Measurements from ENCODE around the gene URB1.
"Not testable (repeated sequence)": the region's sequence is repeated elsewhere in the genome, so short reads cannot be mapped to it uniquely, and the experiment has no call there.

The URB1 gene

GRCh38 chr21:32370998-32371766 is 21.6 kb downstream of the URB1 start:
- DNase-seq: no peak

GRCh38 chr21:32368961-32369360 is 23.9 kb downstream of the URB1 start:
- not testable (repeated sequence) for DNase-seq

- no peak for DNase-seq
These were observed 24.4 kb downstream of the URB1 start for GRCh38 chr21:32368386-32368785.

GRCh38 chr21:32367158-32367557 is 25.7 kb downstream of the URB1 start:
- DNase-seq: no peak

- DNase-seq: no peak
These were observed 26.6 kb downstream of the URB1 start for GRCh38 chr21:32366191-32366590.

- DNase-seq: no peak
These were observed 28.0 kb downstream of the URB1 start for GRCh38 chr21:32364796-32365195.

GRCh38 chr21:32364387-32364786 is 28.4 kb downstream of the URB1 start:
- DNase-seq: no peak

- DNase-seq: no peak
These were observed 32.3 kb downstream of the URB1 start for GRCh38 chr21:32360401-32360975.

GRCh38 chr21:32359719-32360260 is 33.0 kb downstream of the URB1 start:
- no peak for DNase-seq

GRCh38 chr21:32356874-32357395 is 35.9 kb downstream of the URB1 start:
- no peak for DNase-seq

GRCh38 chr21:32353002-32353711 is 39.7 kb downstream of the URB1 start:
- DNase-seq: no peak

GRCh38 chr21:32352526-32352925 is 40.3 kb downstream of the URB1 start:
- DNase-seq: no peak

- no peak for DNase-seq
These were observed 41.4 kb downstream of the URB1 start for GRCh38 chr21:32351428-32351827.

- no peak for DNase-seq
These were observed 41.8 kb downstream of the URB1 start for GRCh38 chr21:32350981-32351380.

- no peak for DNase-seq
These were observed 42.4 kb downstream of the URB1 start for GRCh38 chr21:32350211-32350980.

GRCh38 chr21:32349333-32349944 is 43.4 kb downstream of the URB1 start:
- no peak for DNase-seq

- DNase-seq: no peak
These were observed 44.0 kb downstream of the URB1 start for GRCh38 chr21:32348604-32349332.

GRCh38 chr21:32347977-32348376 is 44.8 kb downstream of the URB1 start:
- no peak for DNase-seq

GRCh38 chr21:32347351-32347750 is 45.5 kb downstream of the URB1 start:
- DNase-seq: no peak

GRCh38 chr21:32346951-32347350 is 45.9 kb downstream of the URB1 start:
- no peak for DNase-seq
